Ectodermal cell (in vitro differentiated cells): ENCODE measurements around the gene ARHGAP15.

ENCODE experiments used
- H3K27ac ChIP-seq: 2 replicates; pipeline ENCODE4 v1.7.0; 2013; ENCODE audit warnings: mild to moderate bottlenecking, low read depth, low read length; ENCODE audit not compliant: insufficient read depth, poor library complexity, severe bottlenecking
- H3K27me3 ChIP-seq: 2 replicates; pipeline ENCODE4 v1.7.0; 2013; ENCODE audit warnings: mild to moderate bottlenecking, low read length; ENCODE audit not compliant: insufficient read depth, control insufficient read depth, poor library complexity, severe bottlenecking
- H3K36me3 ChIP-seq: one replicate; pipeline ENCODE4 v1.7.0; 2013; ENCODE audit warnings: low read length; ENCODE audit not compliant: control insufficient read depth, insufficient read depth
- H3K4me1 ChIP-seq: one replicate; pipeline ENCODE4 v1.7.0; 2013; ENCODE audit warnings: low read length; ENCODE audit not compliant: control insufficient read depth, insufficient read depth
- H3K4me3 ChIP-seq: 2 replicates; pipeline ENCODE4 v1.7.0; 2013; ENCODE audit warnings: low read depth, low read length, control low read depth; ENCODE audit not compliant: insufficient read depth
- H3K9me3 ChIP-seq: 2 replicates; pipeline ENCODE4 v1.7.0; 2013; ENCODE audit warnings: mild to moderate bottlenecking, low read length, moderate library complexity; ENCODE audit not compliant: control insufficient read depth
- WGBS, 2 experiments: methylation state at CpG; one replicate each; pipeline ENCODE4 v1.1.7; 2013; ENCODE audit warnings: missing lambda C conversion rate in 2 of 2; 5-methylcytosine and 5-hydroxymethylcytosine counted together

ARHGAP15 gene

DNA sequence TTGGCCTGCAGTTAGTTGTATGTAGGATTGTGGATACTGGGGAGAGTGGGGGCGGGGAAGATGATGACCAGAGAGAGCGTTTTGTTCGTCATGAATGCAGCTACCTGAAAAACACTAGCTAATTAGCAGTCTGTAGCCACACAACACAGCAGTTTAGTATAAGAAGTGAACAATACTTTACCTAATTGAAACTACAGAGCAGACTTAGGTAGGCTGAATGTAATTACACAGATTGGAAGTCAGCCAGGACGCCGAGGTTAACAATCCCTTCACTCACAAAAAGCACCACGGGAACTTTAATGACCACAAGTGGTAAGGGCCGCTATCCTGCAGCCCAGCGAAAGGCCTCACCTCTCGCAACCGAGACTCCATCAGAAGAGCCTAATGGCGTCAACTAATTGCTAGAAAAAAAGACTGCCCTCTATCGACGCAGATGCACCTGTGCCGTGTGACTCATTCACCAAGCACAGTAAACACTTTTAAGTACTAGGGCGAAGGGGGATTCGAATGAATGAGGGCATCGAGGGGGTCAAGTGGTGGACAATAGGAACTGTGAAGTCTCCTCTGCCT is 591.0 kb downstream of the ARHGAP15 start:
- no peaks in the 10 kb centered on the region for H3K4me1 ChIP-seq
- H3K4me3 ChIP-seq = no peak overlapping the region
- no peak overlapping the region for H3K27ac ChIP-seq
- no peaks in the 10 kb centered on the region for H3K27me3 ChIP-seq
- no peaks in the 10 kb centered on the region for H3K9me3 ChIP-seq
- H3K36me3 ChIP-seq = no peaks in the 10 kb centered on the region
- 83 to 85% methylated on average over 17 of the region's 17 CpGs for WGBS, 2 experiments

DNA sequence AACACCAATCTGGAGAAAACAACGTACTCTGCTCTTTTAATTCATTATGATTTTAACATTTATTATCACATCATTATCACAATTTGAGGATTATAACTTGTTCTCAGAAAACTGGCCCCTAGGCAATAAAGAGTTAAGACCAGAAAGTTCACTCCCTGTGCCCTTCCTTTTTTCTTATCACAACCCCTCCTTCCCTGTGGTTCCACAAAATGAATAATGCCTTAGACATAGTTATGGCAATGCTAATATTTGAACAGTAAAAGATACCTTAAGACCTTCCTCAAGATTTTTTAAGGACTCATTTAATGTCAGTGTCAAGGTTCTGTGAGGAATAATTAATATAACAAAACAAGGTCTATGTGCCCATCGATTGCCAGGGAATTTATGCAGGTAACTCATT is 596.2 kb downstream of the ARHGAP15 start:
- no peaks in the 10 kb centered on the region for H3K4me1 ChIP-seq
- no peaks in the 10 kb centered on the region for H3K36me3 ChIP-seq
- WGBS, 2 experiments = 95 to 100% methylated on average over 2 of the region's 2 CpGs
- H3K4me3 ChIP-seq = no peak overlapping the region
- no peaks in the 10 kb centered on the region for H3K27me3 ChIP-seq
- no peak overlapping the region for H3K27ac ChIP-seq
- H3K9me3 ChIP-seq = no peaks in the 10 kb centered on the region

- H3K9me3 ChIP-seq = no peaks in the 10 kb centered on the region
- no peaks in the 10 kb centered on the region for H3K36me3 ChIP-seq
- H3K27me3 ChIP-seq = no peaks in the 10 kb centered on the region
- H3K4me3 ChIP-seq = no peak overlapping the region
- no peak overlapping the region for H3K27ac ChIP-seq
- no peaks in the 10 kb centered on the region for H3K4me1 ChIP-seq
- WGBS, 2 experiments = 89 to 92% methylated on average over 6 of the region's 6 CpGs
Observed at GRCh38 chr2:143726151-143726845, 597.1 kb downstream of the ARHGAP15 start.

GRCh38 chr2:143728498-143728897 is 599.3 kb downstream of the ARHGAP15 start:
- Histone ChIP-seq H3K4me1 (no peaks in the 10 kb centered on the region), H3K27me3 (no peaks in the 10 kb centered on the region), H3K36me3 (no peaks in the 10 kb centered on the region), H3K4me3 (no peak overlapping the region), H3K9me3 (no peaks in the 10 kb centered on the region), H3K27ac (no peak overlapping the region)
- WGBS, 2 experiments = 95% methylated on average over 6 to 7 of the region's 7 CpGs

- H3K4me3 ChIP-seq = no peak overlapping the region
- WGBS, 2 experiments = 89 to 98% methylated on average over 2 of the region's 2 CpGs
- H3K36me3 ChIP-seq = no peaks in the 10 kb centered on the region
- H3K27me3 ChIP-seq = no peaks in the 10 kb centered on the region
- no peaks in the 10 kb centered on the region for H3K9me3 ChIP-seq
- no peak overlapping the region for H3K27ac ChIP-seq
- H3K4me1 ChIP-seq = no peaks in the 10 kb centered on the region
Observed at GRCh38 chr2:143729296-143729814, 600.1 kb downstream of the ARHGAP15 start.

- H3K9me3 ChIP-seq = no peaks in the 10 kb centered on the region
- H3K27me3 ChIP-seq = no peaks in the 10 kb centered on the region
- 97% methylated on average over 6 of the region's 6 CpGs for WGBS, 2 experiments
- no peaks in the 10 kb centered on the region for H3K36me3 ChIP-seq
- no peak overlapping the region for H3K4me3 ChIP-seq
- H3K4me1 ChIP-seq = no peaks in the 10 kb centered on the region
- H3K27ac ChIP-seq = no peak overlapping the region
Observed at GRCh38 chr2:143730155-143730952, 601.1 kb downstream of the ARHGAP15 start.

- Histone ChIP-seq H3K27ac (no peak overlapping the region), H3K4me3 (no peak overlapping the region), H3K27me3 (no peaks in the 10 kb centered on the region), H3K36me3 (no peaks in the 10 kb centered on the region), H3K9me3 (no peaks in the 10 kb centered on the region), H3K4me1 (no peaks in the 10 kb centered on the region)
- 100% methylated on average over 1 of the region's 1 CpG; no CpG with 5 or more reads in 1 of the 2 experiments for WGBS, 2 experiments
Observed at GRCh38 chr2:143730953-143731260, 601.7 kb downstream of the ARHGAP15 start.

DNA sequence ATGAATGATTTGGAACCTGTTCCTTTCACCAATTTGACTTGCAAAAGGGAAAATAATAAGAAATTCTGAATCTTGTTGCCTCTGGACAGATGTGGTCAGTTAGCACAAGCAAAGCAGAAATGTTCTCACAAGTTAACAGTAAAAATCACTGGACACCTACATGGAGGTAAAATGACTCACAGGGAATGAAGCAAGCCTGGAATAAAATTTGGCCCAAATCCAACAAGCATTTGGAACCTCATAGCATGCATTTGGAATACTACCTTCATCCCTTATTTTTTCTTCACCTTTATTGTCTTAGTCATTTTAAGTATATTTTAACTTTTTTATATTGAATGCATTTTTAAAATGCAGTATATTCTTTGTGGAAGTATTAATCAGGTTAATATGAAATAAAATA is 602.9 kb downstream of the ARHGAP15 start:
- Histone ChIP-seq H3K9me3 (no peaks in the 10 kb centered on the region), H3K36me3 (no peaks in the 10 kb centered on the region), H3K27ac (no peak overlapping the region)

DNA sequence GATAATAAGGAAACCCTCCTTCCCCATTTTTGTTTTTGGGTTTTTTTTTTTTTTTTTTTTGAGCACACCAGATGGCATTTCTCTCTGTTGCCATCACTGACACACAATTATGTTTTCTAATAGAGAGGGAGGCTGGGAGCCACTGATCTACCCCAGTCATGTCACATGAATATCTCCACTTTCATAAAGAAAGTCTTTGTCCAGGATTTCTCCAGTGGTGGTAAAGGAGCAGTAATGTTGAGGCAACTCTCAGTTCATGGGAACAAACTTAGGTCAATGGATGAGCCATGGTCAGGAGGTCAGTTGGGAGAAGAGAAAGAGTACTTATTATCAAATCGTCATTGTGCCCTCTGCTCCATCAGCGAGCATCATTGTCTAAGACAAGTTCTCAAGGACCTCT is 603.7 kb downstream of the ARHGAP15 start:
- H3K9me3 ChIP-seq = no peaks in the 10 kb centered on the region
- no peaks in the 10 kb centered on the region for H3K4me1 ChIP-seq
- WGBS, 2 experiments = 98 to 99% methylated on average over 2 of the region's 2 CpGs
- H3K27ac ChIP-seq = no peak overlapping the region
- H3K36me3 ChIP-seq = no peaks in the 10 kb centered on the region
- no peak overlapping the region for H3K4me3 ChIP-seq
- no peaks in the 10 kb centered on the region for H3K27me3 ChIP-seq

More for the DNA sequence above, 602.9 kb downstream of the ARHGAP15 start:
- no peaks in the 10 kb centered on the region for H3K27me3 ChIP-seq
- H3K4me3 ChIP-seq = no peak overlapping the region
- no peaks in the 10 kb centered on the region for H3K4me1 ChIP-seq

- H3K27ac ChIP-seq = no peak overlapping the region
- no peak overlapping the region for H3K4me3 ChIP-seq
- H3K4me1 ChIP-seq = no peaks in the 10 kb centered on the region
- H3K36me3 ChIP-seq = no peaks in the 10 kb centered on the region
- H3K27me3 ChIP-seq = no peaks in the 10 kb centered on the region
- WGBS, 2 experiments = 82 to 100% methylated on average over 1 to 2 of the region's 2 CpGs
- H3K9me3 ChIP-seq = no peaks in the 10 kb centered on the region
Observed at GRCh38 chr2:143734507-143734906, 605.3 kb downstream of the ARHGAP15 start.
